GM04504 (cell line): ENCODE measurements around the gene CARD9.

ENCODE experiments used
- DNase-seq: peaks from one replicate; pipeline ENCODE4 v3.0.0-alpha.2; 2012; ENCODE audit warnings: low read depth

Gene CARD9

DNA sequence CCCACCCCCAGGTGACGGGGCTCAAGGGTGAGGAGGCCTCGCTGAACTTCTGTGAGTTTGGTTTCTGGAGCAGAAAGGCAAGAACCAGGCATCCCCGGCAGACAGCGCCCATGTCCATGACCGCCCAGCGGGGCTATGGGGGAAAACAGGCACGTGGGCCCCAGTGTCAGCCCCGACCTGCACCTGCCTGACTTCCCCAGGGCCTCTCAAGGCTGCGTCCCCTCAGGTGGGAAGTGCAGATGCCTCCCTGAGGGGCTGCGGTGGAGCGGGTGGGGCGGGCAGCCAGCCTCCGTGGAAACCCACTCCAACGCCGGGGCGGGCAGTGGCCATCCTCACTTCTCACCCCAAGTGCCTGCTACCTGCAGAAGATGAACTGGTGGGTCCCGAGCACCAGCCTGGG lies 6.9 kb upstream of the CARD9 start:
- no peak for DNase-seq

DNA sequence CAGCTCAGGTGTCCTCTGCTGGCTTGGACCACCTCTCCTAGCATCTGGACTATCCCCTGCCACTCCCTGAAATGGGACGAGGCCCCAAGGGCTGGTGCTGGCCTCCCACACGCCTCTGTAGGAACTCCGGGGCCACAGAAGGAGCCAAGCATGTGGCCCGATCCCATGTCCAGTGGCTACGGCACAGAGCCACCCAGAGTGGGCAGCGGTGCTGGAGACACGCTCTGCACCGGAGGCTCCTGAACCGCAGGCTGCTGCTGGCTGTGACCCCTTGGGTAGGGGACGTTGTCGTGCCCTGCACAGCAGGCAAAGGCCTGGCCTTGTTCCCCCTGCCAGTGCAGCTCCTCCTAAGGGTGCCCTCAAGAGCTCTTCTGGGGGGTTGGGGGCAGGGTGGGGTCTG lies 6.4 kb upstream of the CARD9 start:
- no peak for DNase-seq

DNA sequence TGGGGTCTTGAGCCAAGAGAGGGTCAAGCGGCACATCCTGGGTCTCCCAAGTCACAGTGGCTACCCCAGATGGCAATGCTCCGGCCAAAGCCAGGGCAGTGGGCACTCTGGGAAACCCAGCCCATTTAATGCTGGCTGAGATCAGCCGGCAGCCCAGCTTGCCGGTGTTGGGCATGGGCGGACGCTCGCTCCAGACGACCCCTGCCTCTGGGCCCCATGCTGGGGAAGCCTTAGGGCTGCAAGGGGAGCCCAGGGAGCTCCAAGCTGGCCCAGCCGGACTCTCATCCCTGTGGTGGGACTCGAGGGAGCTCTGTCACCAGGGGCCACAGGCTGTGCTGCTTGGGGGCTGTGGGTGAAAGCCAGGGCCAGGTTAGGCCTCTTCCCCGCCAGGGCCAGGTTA lies 5.9 kb upstream of the CARD9 start:
- DNase-seq = no peak

DNA sequence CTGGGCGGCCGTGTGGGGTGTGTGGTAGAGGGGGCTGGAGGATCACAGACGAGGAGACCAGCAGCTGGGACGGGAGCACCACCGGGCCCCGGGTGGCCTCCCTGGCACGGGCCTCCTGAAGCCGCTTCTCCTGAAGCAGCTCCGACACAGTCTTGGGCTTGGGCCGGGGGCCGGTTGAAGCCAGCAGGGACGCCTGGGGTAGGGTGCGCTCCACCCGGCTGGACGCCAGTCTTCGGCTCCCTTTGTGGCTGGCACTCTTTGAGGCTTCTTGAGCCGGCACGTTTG lies 5.5 kb upstream of the CARD9 start:
- no peak for DNase-seq

DNA sequence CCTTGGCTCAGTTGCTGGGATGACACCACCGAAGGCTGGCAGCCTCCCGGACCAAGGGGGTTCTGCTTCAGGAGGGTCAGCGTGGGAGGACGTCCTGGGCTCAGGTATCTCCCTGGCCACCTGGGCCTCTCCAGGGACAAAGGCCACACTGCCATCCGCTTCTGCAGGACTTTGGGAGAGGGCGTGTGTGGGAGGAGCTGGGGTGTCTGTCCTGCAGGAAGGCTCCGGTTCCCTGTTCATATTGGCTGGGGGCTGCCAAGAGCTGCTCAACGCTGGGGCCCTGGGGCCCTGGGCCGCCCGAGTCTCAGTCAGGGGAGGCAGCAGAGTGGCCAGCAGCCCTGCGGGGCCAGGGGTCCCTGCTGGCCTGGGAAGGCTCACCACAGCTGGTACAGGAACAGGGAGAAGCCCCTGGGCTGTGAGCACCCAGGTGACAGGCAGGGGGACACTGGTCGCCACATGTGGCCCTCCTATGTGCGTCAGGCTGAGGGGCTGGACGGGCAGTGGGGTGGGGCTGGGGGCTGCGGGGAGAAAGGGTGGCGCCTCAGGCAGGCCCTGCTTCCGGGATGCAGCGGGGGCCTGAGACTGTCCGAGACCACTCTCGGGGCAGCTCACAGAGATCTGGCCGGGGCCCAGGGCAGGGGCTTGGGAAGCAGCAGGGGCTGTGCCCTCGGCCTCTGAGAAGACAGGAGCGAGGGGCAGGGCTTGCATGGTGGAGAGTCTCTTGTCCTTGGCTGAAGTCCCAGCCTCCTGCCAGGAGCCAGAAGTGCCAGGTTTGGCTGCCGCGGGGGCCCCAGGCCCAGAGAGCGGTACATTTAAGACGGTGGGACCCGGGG lies 4.9 kb upstream of the CARD9 start:
- DNase-seq = no peak

DNA sequence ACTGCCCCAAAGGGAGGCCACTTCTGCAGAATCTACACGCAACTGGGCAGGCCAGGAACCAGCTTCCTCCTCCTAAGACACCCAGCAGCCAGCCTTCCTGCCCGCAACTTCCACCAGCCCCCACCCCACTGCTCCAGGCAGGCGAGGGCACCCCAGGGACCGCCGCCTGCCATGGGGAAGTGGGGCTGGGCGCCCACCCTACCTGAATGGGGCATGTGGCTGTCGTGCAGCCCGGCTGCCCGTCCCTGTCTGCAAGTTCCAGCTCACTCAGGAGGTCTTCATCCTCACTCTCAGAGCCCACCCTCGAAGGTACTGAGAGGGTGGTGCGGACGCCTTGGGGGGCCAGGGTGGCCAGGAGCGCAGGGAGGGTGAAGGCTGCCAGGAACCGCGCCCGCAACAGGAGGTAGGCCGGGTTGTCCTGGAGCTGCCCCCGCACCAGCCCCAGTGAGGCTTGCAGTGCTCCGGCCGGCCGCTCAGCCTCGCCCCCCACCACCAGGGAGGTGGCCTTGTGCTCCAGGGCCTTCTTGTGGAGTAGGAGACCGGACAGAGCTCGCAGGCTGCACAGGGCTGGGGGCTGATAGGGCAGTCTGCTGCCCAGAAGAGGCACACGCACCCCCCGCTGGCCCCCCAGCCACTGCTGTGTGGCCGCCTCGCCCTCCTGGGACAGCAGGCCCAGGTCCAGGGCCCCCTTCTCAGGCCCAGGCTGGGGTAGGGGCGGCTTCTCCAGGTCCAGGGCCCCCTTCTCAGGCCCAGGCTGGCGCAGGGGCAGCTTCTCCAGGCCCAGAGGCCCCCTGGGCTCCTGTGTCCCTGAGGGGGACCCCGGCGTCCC lies 4.1 kb upstream of the CARD9 start:
- DNase-seq = no peak

DNA sequence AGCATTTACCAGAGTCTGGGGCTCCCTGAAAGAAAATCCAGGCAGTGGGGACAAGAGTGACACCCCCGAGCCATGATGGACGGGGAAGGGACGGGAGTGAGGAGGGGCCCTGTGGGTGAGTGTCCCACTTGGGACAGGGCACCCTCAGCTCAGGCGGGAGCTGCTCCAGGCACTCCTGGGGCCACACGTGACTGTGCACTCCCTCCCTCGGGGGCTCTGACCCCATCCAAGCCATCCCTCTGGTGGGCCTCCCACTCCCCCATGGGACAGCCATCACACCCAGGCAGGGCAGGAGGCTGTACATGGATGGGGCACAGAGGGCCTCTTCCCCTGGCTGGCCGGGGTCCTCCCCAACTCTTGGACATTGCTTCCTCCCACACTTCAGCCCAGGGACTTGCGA lies 3.0 kb upstream of the CARD9 start:
- DNase-seq = no peak

DNA sequence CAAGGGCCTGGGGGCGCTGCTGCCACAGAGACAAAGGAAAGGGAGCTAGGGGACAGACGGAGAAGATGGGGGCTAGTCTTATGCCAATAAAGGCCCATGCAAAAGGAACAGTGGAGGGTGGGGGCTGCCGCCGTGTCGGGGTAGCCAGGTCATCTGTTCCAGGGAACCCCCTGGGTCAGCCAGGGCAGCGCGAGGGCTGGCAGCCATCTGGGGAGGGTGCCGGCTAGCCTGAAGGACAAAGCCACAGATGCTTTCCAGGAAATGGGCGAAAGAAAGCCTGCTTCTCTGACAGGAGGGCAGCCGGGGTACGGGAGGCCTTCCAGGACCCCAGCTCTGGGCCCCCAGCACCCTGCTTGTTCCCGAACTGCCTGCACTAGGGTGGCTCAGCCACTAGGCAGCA lies 1.6 kb upstream of the CARD9 start:
- DNase-seq = no peak

DNA sequence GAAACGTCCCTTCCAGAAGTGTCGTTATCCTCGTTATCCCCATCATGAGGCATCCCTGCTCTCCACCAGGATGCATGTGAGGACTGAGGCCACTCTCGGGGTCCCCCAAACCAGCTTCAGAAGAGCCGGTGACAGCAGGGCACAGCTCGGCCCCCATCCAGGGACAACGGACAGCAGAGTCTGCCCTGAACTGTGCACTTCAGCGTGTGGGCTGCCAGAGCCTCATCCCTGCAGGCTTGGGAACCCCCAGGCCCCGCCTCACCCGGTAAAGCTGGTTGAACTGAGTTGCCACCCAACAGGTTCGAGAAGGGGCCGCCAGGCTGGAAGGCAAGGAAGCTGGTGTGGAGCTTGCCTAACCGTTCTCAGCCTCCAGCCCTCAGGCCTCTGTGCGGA lies 710 bp upstream of the CARD9 start:
- DNase-seq = no peak

DNA sequence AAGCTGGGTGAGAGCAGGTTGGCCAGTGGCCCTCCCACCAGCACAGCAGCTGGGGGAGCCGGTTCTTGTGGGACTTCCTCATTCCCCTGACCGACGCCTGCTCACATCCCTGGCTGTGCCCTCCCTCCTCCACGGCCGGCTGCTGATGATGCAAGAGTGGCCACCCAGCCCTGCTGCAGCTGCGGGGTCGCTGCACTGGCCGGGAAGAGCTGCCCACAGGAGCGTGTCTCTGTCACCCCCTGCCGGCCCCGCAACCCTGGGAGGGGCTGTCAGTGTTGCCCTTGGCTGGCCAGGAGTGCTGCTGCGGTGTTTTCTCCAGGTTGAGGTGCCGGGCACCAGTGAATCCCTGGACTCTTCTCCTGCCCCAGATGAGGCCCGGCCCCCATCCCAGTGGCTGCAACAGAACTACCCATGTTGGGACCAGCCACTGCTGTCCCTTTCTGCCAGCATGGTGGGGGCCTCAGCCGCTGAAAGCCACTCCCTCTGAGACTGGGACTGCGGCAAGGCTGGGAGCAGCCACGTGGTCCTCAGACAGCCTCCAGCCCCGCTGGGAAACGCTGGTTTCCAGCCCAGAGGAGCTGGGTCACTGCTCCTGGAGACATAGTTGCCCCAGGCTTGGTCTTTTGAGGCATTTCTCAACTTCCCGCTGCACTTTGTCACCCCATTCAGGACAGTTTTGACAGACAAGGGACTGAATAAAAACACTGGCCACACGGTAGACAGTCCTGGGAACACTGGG lies 739 bp downstream of the CARD9 start:
- DNase-seq = peak; percentile 64

DNA sequence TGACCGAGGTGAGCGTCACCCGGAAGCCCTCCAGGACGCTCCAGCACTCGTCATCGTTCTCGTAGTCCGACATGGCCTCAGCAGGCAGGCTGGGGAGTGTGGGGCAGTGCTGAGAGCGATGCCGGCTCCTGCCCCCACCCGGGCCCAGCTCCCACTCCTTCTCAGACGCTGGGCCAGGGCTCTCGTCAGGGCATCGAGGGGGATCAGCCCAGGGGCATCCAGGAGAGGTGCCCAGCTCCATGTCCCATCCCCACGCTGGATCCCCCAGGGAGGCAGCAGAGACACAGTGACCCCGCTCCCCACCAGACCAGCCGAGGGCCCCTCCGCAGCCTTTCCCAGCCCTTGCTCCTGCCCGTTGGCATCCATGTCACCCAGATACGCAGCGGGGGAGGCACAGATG lies 1.5 kb downstream of the CARD9 start:
- no peak for DNase-seq

DNA sequence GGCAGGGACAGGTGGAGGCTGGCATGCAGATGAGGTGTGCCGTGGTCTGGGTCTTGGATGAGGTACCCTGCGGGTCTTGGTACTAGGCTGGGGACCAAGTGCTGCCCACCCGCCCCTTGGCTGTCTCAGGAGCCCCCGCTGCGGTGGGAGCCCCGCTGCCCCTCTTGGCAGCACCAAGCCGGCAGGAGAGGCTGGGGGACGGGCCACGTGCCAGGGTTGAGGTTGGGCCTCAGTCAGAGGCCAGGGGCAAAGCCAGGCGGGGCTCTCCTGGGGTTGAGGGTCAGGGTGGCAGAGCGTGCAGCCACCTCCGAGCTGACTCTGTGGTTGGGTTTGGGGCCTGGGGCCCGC lies 2.0 kb downstream of the CARD9 start:
- DNase-seq = no peak

DNA sequence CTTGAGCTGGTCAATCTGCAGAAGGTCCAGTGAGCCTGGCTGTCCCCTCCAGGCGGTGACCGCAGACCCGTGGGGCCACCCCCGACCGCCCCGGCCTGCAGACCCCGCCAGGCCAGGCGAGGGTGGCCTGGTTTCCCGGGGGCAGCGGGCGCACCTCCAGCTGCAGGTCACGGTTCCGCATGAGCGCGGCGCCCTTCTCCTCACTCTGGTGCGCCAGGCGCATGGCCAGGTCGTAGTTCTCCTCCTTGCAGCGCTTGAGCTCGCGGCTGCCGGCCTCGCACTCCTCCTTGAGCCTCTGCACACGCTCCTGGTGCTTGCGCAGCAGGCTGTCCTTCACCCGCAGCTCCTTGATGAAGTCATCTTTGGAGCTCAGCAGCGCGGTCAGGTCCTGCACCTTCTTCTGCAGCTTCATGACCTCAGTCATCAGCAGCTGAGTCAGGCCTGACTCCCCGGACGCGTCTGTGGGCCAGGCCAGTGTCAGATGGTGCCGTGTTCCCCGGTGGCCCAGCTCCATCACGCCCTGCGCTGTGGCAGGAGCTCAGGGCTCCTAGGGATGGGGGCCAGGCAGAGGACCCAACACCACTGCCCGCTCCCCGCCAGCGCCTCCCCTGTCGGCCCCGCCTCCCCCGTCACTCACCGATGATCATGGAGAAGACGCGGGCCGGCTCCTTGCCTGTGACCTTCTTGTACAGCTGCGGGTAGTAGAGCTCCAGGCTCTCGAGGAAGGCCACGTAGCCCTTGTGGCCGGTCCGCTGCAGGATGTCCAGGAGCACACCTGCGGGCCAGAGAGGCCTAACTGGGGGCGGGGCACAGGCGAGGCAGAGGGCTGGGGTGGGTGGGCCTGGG lies 2.6 kb downstream of the CARD9 start:
- no peak for DNase-seq

DNA sequence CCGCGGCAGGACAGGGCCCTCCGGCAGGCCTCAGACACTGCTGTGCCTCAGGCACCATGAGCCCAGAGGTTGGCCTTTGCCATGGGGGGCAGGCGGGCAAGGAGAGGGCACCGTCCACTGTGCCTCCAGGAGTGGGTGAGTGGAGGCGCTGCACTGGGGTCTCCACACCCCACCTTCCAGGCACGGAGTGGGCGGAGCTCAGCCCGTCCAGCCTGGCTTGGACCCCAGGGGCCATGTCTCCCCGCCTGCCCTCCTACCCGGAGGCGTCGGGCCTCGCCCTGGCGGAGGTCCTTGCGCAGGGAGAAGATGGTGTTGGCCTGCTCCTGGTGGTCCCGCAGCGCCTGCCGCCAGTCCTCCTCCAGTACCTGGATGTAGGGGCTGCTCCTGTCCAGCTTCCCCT lies 3.4 kb downstream of the CARD9 start:
- DNase-seq = no peak

DNA sequence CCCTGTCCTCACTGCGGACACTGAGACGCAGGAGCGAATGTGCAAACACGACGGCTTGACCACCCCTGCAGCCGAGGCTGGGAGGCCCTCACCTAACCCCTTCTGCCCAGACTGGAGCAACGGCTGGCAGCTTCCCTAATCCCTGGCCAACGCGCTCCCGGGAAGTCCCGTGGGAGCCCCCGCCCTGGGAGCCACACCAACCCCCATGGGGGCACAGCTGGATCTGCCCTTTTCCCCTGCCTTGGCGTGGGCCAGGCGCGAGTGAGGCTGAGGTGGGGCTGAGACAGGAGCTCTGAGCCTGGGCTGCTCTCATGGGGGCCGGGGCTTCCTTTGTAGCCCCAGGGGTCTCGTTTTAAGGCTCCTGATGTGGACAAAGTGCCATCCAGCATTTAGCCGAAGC lies 5.3 kb downstream of the CARD9 start:
- no peak for DNase-seq

DNA sequence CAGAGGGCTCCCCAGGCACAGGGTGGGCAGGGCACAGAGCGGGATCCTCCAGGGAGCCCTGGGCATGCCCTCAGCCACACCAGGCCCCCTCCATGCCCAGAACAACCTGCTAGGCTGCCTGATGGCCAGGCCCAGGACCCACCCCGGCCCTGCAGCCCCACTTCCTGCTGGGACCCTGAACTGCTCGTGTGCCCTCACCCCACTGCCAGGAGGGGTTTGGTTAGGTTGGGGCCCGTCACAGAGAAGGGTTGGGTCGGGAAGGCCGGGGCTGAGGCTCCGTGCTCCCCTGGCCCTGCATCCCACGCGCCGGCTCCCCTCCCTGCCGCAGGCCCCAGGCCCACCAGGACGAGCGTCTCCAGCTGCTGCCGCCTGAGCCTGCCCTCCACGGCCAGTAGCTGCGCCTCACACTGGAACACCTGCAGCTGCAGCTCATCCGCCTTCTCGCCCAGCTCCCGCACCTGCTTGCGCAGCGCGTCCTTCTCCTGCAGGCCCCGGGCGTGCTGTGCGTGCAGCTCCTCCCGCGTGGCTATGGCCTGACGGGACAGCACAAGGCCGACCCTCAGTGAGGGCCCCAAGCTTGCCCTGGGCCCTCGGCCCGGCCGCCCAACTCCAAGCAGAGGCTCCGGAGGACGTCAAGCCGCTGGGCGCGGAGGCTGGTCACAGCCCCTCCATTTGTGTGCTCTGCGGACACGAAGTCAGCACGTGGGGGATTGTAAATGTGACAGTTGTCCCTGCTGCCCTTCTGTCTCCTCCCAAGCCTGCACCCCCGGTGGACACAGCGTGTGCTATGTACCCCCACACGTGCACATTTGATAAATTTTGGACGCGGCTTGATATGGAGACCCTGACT lies 5.9 kb downstream of the CARD9 start:
- DNase-seq = no peak

DNA sequence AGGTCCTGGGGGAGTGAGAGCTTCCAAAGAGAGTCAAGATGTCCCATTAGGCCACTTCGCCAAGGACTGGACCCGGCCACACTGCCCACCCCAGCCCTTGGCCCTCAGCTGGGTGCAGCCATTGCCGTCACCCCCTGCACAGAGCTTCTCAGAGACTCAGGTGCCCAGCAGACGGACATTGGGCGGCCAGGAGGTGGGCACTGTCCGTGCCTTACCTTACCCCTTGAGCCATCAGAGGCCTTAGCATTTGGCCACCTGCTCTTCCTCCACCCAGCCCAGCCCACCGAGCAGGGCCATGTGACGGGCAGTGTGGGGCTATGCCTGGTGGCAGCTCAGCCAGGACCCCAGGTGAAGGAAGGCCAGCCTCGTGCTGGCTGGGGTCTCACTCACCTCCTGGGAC lies 6.6 kb downstream of the CARD9 start:
- no peak for DNase-seq

DNA sequence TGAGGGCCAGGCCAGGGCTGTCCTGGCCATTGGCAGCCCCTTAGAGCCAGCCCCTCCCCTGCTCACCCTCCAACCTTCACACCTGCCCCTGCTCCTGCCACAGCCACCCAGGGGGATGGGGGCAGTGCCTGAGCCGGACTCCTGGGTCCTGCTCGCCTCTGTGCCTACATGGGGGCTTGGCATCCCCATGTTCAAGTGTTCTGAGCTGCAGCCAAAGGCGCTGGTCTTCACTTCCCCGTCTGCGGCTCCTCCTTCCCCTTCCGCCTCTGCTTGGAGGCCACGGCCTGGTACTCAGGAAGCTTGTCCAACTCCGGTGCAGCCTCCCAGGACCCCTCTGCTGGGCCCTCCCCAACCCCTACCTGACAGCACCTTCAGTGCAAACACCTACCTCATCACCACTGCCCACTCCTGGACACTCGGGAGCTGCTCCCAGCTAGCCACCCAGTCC lies 7.7 kb downstream of the CARD9 start:
- no peak for DNase-seq

DNA sequence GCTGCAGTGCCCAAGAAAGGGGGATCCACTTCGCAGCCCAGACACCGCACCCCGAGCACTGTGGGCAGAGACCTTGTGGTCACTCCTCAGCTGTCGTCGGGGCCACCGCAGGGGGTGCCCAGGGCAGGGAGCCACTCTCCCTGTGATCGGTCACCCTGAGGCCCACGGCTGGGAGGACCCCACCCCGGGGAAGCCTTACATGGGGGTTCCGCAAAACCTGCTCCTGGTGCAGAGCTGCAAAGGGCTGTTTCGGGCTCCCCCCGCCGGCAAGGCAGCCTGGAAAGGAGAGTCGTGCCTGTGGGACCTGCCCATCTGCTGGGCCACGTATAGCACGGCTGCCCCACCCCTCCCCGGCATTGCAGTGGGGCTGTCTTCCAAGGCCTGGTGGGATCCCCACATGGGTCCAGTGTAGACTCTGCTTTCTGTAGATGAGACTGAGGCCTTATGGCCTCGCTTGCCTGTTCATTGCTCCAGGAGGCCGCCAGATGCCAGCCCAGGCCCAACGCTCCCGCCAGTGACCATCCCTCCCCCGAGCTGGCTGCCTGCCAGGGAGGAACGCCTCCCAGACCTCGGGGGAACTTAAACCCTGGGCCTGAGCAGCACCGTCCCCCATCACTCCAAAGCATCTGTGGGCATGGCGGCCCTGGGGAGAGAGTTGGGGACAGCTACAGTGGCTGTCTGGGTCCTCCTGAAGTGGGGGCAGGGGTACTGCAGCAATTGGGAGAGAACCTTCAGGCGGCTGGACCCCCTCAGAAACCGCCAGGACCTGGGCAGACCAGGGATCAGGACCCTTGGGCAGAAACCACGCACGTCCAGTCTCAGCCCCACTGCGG lies 8.3 kb downstream of the CARD9 start:
- DNase-seq = no peak
